Measurements from ENCODE around the gene GBGT1.

GBGT1 gene

DNA sequence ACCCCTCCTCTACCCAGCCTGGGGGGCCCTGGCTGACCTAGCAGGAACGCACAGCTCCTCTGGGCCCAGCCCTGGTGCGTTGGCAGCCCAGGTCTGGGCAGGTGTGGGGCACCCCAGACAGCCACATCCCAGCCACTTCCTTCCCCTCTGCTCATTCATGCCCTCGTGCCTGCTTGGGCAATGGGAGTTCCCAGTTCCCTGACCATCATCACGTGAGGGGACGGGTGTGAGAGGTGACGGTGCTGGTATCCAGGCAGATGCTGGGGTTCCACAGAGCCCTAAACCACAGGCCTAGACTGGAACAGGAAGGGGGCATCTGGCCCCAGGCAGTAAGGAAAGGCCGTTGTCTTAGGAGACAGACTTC lies 51.1 kb downstream of the GBGT1 start:
- H3K36me3 ChIP-seq (ENCODE audit: low read length), result no peaks in the 10 kb centered on the region
- H3K4me3 ChIP-seq (ENCODE audit: insufficient read depth, low read length, poor library complexity, severe bottlenecking), result no peak overlapping the region
- H4K20me1 ChIP-seq (ENCODE audit: low read depth, low read length), result peaks cover 5% of the 10 kb centered on the region; the same call in 1 of the 2 replicates
- no peaks in the 10 kb centered on the region for H3K79me2 ChIP-seq (ENCODE audit: insufficient read depth, low read length)
- no peak overlapping the region for H3K27ac ChIP-seq (ENCODE audit: low read depth, low read length)
- no peak overlapping the region for H3K9ac ChIP-seq (ENCODE audit: low read length)
- H3F3A ChIP-seq (ENCODE audit: insufficient read depth), result no peaks in the 10 kb centered on the region
- H2AFZ ChIP-seq (ENCODE audit: low read depth, low read length, severe bottlenecking), result no peak overlapping the region
- H3K27me3 ChIP-seq (ENCODE audit: low read length), result no peaks in the 10 kb centered on the region
- H3K9me3 ChIP-seq (ENCODE audit: insufficient read depth, low read length), result no peaks in the 10 kb centered on the region
- no peaks in the 10 kb centered on the region for H3K9me2 ChIP-seq (replicated peaks; ENCODE audit: insufficient read depth, low read length)
- H3K4me2 ChIP-seq (ENCODE audit: low read depth, low read length, poor library complexity, severe bottlenecking), result no peak overlapping the region
- no peak for TF ChIP-seq EZH2phosphoT487 (conservative IDR thresholded peaks at IDR 0.05; ENCODE audit: low read length)
- TF ChIP-seq, protein P1, sequence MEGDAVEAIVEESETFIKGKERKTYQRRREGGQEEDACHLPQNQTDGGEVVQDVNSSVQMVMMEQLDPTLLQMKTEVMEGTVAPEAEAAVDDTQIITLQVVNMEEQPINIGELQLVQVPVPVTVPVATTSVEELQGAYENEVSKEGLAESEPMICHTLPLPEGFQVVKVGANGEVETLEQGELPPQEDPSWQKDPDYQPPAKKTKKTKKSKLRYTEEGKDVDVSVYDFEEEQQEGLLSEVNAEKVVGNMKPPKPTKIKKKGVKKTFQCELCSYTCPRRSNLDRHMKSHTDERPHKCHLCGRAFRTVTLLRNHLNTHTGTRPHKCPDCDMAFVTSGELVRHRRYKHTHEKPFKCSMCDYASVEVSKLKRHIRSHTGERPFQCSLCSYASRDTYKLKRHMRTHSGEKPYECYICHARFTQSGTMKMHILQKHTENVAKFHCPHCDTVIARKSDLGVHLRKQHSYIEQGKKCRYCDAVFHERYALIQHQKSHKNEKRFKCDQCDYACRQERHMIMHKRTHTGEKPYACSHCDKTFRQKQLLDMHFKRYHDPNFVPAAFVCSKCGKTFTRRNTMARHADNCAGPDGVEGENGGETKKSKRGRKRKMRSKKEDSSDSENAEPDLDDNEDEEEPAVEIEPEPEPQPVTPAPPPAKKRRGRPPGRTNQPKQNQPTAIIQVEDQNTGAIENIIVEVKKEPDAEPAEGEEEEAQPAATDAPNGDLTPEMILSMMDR (IDR thresholded peaks at IDR 0.05; ENCODE audit: insufficient read depth, low read length, poor library complexity, severe bottlenecking), result no peak

- H3K36me3 ChIP-seq (ENCODE audit: low read length), result no peaks in the 10 kb centered on the region
- TF ChIP-seq, protein P1 (IDR thresholded peaks at IDR 0.05; ENCODE audit: insufficient read depth, low read length, poor library complexity, severe bottlenecking), result no peak
- TF ChIP-seq EZH2phosphoT487 (conservative IDR thresholded peaks at IDR 0.05; ENCODE audit: low read length), result no peak
- H3K4me2 ChIP-seq (ENCODE audit: low read depth, low read length, poor library complexity, severe bottlenecking), result no peak overlapping the region
- no peak overlapping the region for H3K4me3 ChIP-seq (ENCODE audit: insufficient read depth, low read length, poor library complexity, severe bottlenecking)
- H3K9ac ChIP-seq (ENCODE audit: low read length), result no peak overlapping the region
- no peak overlapping the region for H2AFZ ChIP-seq (ENCODE audit: low read depth, low read length, severe bottlenecking)
- H3K79me2 ChIP-seq (ENCODE audit: insufficient read depth, low read length), result no peaks in the 10 kb centered on the region
- H4K20me1 ChIP-seq (ENCODE audit: low read depth, low read length), result peaks cover 5% of the 10 kb centered on the region; the same call in 1 of the 2 replicates
- H3K9me3 ChIP-seq (ENCODE audit: insufficient read depth, low read length), result no peaks in the 10 kb centered on the region
- H3K9me2 ChIP-seq (replicated peaks; ENCODE audit: insufficient read depth, low read length), result no peaks in the 10 kb centered on the region
- H3K27ac ChIP-seq (ENCODE audit: low read depth, low read length), result no peak overlapping the region
- no peaks in the 10 kb centered on the region for H3K27me3 ChIP-seq (ENCODE audit: low read length)
- H3F3A ChIP-seq (ENCODE audit: insufficient read depth), result no peaks in the 10 kb centered on the region
Observed at GRCh38 chr9:133111808-133112662, 51.7 kb downstream of the GBGT1 start.

GRCh38 chr9:133109931-133110650 lies 53.6 kb downstream of the GBGT1 start:
- H3K9me3 ChIP-seq (ENCODE audit: insufficient read depth, low read length), result no peaks in the 10 kb centered on the region
- H3F3A ChIP-seq (ENCODE audit: insufficient read depth), result no peaks in the 10 kb centered on the region
- no peak overlapping the region for H3K4me2 ChIP-seq (ENCODE audit: low read depth, low read length, poor library complexity, severe bottlenecking)
- H3K4me3 ChIP-seq (ENCODE audit: insufficient read depth, low read length, poor library complexity, severe bottlenecking), result no peak overlapping the region
- no peak for TF ChIP-seq EZH2phosphoT487 (conservative IDR thresholded peaks at IDR 0.05; ENCODE audit: low read length)
- H4K20me1 ChIP-seq (ENCODE audit: low read depth, low read length), result peaks cover 5% of the 10 kb centered on the region; the same call in 1 of the 2 replicates
- H3K9me2 ChIP-seq (replicated peaks; ENCODE audit: insufficient read depth, low read length), result no peaks in the 10 kb centered on the region
- no peaks in the 10 kb centered on the region for H3K27me3 ChIP-seq (ENCODE audit: low read length)
- H3K79me2 ChIP-seq (ENCODE audit: insufficient read depth, low read length), result no peaks in the 10 kb centered on the region
- no peak overlapping the region for H3K9ac ChIP-seq (ENCODE audit: low read length)
- no peaks in the 10 kb centered on the region for H3K36me3 ChIP-seq (ENCODE audit: low read length)
- no peak overlapping the region for H2AFZ ChIP-seq (ENCODE audit: low read depth, low read length, severe bottlenecking)
- H3K27ac ChIP-seq (ENCODE audit: low read depth, low read length), result no peak overlapping the region

All from SU-DHL-6 (cell line).